Effector memory CD4-positive, alpha-beta T cell (primary cell): Measurements from ENCODE around the gene HSD17B3.

Experiments
- DNase-seq, 3 donors: peaks; one replicate each; pipeline ENCODE4 v3.0.0-alpha.2; 2020
- H3K27ac ChIP-seq: 2 replicates; pipeline ENCODE4 v1.7.0; 2013; ENCODE audit warnings: mild to moderate bottlenecking, low read length, moderate library complexity; ENCODE audit not compliant: insufficient read depth, poor library complexity, severe bottlenecking
- H3K27me3 ChIP-seq: replicated peaks from 2 replicates; pipeline ENCODE4 v1.7.0; 2013; ENCODE audit warnings: mild to moderate bottlenecking, low read length; ENCODE audit not compliant: insufficient read depth, control insufficient read depth, poor library complexity, severe bottlenecking
- H3K36me3 ChIP-seq: 2 replicates; pipeline ENCODE4 v1.7.0; 2013; ENCODE audit warnings: mild to moderate bottlenecking, low read length, moderate library complexity; ENCODE audit not compliant: control insufficient read depth, insufficient read depth
- H3K4me1 ChIP-seq: 2 replicates; pipeline ENCODE4 v1.7.0; 2013; ENCODE audit warnings: low read length, mild to moderate bottlenecking; ENCODE audit not compliant: control insufficient read depth, insufficient read depth, poor library complexity, severe bottlenecking
- H3K4me3 ChIP-seq: 2 replicates; pipeline ENCODE4 v1.7.0; 2013; ENCODE audit warnings: low read length, low read depth, mild to moderate bottlenecking; ENCODE audit not compliant: insufficient read depth, poor library complexity, severe bottlenecking
- H3K9me3 ChIP-seq: 2 replicates; pipeline ENCODE4 v1.7.0; 2013; ENCODE audit warnings: mild to moderate bottlenecking, low read length, moderate library complexity; ENCODE audit not compliant: control insufficient read depth
- total RNA-seq, 3 donors: gene quantifications; one replicate each; lab custom pipeline; 2026; lab: John Stamatoyannopoulos, UW

HSD17B3 gene
- total RNA-seq: 0 reads per million in 3 donors

DNA sequence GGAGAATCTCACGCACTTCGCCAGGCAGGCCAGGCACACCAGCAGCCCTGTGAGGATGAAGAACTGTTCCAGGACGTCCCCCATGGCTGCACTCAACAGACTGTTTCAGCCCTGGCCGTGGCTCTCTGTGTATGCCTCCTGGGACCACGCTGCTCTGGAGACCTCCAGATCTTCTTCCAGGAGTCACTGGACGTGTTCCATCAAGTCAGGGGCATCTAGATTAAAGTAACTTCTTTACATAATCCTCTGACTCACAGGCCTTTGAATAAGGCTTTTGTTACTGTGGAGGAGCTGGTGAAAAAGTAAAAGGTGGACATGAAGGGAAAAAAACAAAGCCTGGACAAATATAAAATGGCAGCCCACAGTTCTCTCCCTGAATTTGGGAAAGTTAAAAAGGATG is at the start of gene HSD17B3:
TSS of gene HSD17B3 (minus strand) at position 156 of the 400 bp plus-strand sequence. CDS start at position 84, 72 bp downstream.
- Histone ChIP-seq H3K4me1 (no peaks in the 10 kb centered on the region), H3K9me3 (no peaks in the 10 kb centered on the region), H3K27ac (no peak within 1 kb of the TSS), H3K4me3 (no peak within 1 kb of the TSS), H3K27me3 (no peaks in the 10 kb centered on the region), H3K36me3 (no peaks in the 10 kb centered on the region)
- DNase-seq: no peak

DNA sequence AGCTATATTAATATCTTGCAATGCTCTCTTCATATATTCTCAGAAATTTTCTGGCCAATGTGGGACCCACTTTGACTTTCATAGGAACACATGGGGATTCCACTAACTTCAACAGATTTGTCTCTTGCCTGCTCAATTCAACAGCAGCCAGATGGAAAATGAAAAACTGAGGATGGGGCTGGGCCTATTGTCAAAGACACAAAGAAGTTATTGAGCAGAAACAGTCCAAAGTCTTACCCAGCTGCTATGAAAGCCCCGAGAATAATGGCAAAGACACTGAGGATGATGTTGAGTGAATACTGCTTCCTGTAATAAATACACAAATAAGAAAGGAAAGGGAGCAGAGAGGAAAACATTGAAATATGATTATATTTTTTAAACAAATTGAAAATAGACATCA is 48.9 kb upstream of the HSD17B3 start:
- Histone ChIP-seq H3K4me3 (no peak overlapping the region), H3K4me1 (no peaks in the 10 kb centered on the region), H3K27me3 (no peaks in the 10 kb centered on the region), H3K27ac (no peak overlapping the region), H3K36me3 (no peaks in the 10 kb centered on the region), H3K9me3 (no peaks in the 10 kb centered on the region)
- no peak for DNase-seq

- Histone ChIP-seq H3K4me3 (no peak overlapping the region), H3K4me1 (no peaks in the 10 kb centered on the region), H3K9me3 (no peaks in the 10 kb centered on the region), H3K27ac (no peak overlapping the region), H3K27me3 (no peaks in the 10 kb centered on the region), H3K36me3 (no peaks in the 10 kb centered on the region)
- DNase-seq: no peak
Measured at GRCh38 chr9:96348261-96348660, 46.3 kb upstream of the HSD17B3 start.

DNA sequence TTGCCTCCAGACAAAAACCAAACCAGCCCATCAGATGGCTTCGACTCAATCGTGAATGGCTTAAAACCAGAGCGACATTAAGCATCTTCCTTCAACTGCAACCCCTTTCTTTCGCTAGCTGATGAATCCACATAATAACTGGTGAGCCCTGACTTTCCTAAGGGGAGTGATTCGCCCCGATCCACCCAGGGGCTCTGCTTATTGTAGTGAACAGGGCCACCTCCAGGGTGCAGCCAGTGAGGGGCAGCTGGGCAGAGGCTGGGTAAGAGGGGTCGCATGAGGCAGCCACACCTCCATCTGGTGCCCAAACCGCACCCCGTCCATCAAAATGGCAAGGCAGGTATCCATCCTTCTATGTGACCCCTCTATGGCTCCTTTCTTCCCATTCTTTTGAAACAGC is 43.6 kb upstream of the HSD17B3 start:
- DNase-seq: no peak
- Histone ChIP-seq H3K4me3 (no peak overlapping the region), H3K36me3 (no peaks in the 10 kb centered on the region), H3K9me3 (no peaks in the 10 kb centered on the region), H3K4me1 (no peaks in the 10 kb centered on the region), H3K27ac (no peak overlapping the region), H3K27me3 (no peaks in the 10 kb centered on the region)

- no peaks in the 10 kb centered on the region for H3K4me1 ChIP-seq
- H3K4me3 ChIP-seq: no peak overlapping the region
- no peaks in the 10 kb centered on the region for H3K9me3 ChIP-seq
- DNase-seq: no peak
- no peak overlapping the region for H3K27ac ChIP-seq
- H3K27me3 ChIP-seq: no peaks in the 10 kb centered on the region
- H3K36me3 ChIP-seq: no peaks in the 10 kb centered on the region
Measured at GRCh38 chr9:96344458-96345180, 42.6 kb upstream of the HSD17B3 start.

- Histone ChIP-seq H3K27me3 (no peaks in the 10 kb centered on the region), H3K27ac (no peak overlapping the region), H3K4me3 (no peak overlapping the region), H3K4me1 (no peaks in the 10 kb centered on the region), H3K36me3 (no peaks in the 10 kb centered on the region), H3K9me3 (no peaks in the 10 kb centered on the region)
- no peak for DNase-seq
Measured at GRCh38 chr9:96343515-96344360, 41.8 kb upstream of the HSD17B3 start.

- Histone ChIP-seq H3K36me3 (no peaks in the 10 kb centered on the region), H3K4me1 (no peaks in the 10 kb centered on the region), H3K4me3 (no peak overlapping the region), H3K27ac (no peak overlapping the region), H3K27me3 (no peaks in the 10 kb centered on the region), H3K9me3 (no peaks in the 10 kb centered on the region)
- no peak for DNase-seq
Measured at GRCh38 chr9:96342571-96343245, 40.7 kb upstream of the HSD17B3 start.

- H3K4me3 ChIP-seq: no peak overlapping the region
- no peaks in the 10 kb centered on the region for H3K36me3 ChIP-seq
- no peak overlapping the region for H3K27ac ChIP-seq
- no peak for DNase-seq
- H3K27me3 ChIP-seq: no peaks in the 10 kb centered on the region
- H3K4me1 ChIP-seq: no peaks in the 10 kb centered on the region
- H3K9me3 ChIP-seq: no peaks in the 10 kb centered on the region
Measured at GRCh38 chr9:96340707-96341106, 38.7 kb upstream of the HSD17B3 start.

DNA sequence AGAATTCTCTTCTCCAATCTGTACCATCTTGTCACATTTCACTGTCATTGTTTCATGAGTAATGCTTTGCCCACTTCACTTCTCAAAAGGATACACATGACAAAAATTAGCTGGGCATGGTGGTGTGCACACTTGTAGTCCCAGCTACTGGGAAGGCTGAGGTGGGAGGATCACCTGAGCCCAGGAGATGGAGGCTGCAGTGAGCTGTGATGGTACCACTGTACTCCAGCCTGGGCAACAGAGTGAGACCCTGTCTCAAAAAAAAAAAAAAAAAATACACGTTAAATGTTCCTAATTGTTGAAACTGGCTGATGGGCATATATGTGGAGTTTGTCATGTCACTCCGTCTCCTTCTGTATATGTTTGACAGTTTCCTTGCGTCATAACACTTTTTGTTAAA is 36.3 kb upstream of the HSD17B3 start:
- Histone ChIP-seq H3K27me3 (no peaks in the 10 kb centered on the region), H3K4me3 (no peak overlapping the region), H3K27ac (no peak overlapping the region), H3K9me3 (no peaks in the 10 kb centered on the region), H3K36me3 (no peaks in the 10 kb centered on the region), H3K4me1 (no peaks in the 10 kb centered on the region)
- DNase-seq: no peak

GRCh38 chr9:96333958-96334357 is 32.0 kb upstream of the HSD17B3 start:
- Histone ChIP-seq H3K36me3 (no peaks in the 10 kb centered on the region), H3K4me1 (no peaks in the 10 kb centered on the region), H3K27ac (no peak overlapping the region), H3K9me3 (no peaks in the 10 kb centered on the region), H3K27me3 (no peaks in the 10 kb centered on the region), H3K4me3 (no peak overlapping the region)
- no peak for DNase-seq
